ENCODE results near the gene ZNF22.

- peak in 1 of 6 experiments; percentile 16 for TF ChIP-seq CTCF (IDR thresholded peaks at IDR 0.05)
- TF ChIP-seq POLR2A (IDR thresholded peaks at IDR 0.05): peak in 2 of 4 donors; percentile 37 to 70
Observed at GRCh38 chr10:45000752-45001380, at the start of gene ZNF22.
